Fibroblast of the aortic adventitia (primary cell): ENCODE measurements around the gene GPR17. TPM values are rescaled to one million over a fixed set of nuclear protein-coding genes. Genes with fewer than 3 reads are reported as not detected.

ENCODE experiments used
- DNase-seq: peaks from one replicate; pipeline ENCODE4 v3.0.0-alpha.2; 2010; ENCODE audit warnings: low read depth
- H3K4me3 ChIP-seq: 2 replicates; pipeline ENCODE4 v1.5.1; 2011; ENCODE audit warnings: low read depth, mild to moderate bottlenecking, control low read depth, low read length, moderate library complexity
- CTCF ChIP-seq: IDR thresholded peaks from 2 replicates; pipeline ENCODE4 v1.5.1; 2011; ENCODE audit warnings: mild to moderate bottlenecking, low read length, control low read depth, inconsistent platforms; ENCODE audit not compliant: insufficient read depth
- total RNA-seq: library from RNA; depleted of rRNA; stranded (reverse); fragments of >200 nt; gene quantifications from 2 replicates; pipeline ENCODE4 v1.2.3, GENCODE V29; 2012; ENCODE audit warnings: low replicate concordance

Gene GPR17
- total RNA-seq, 1 donor = not detected

- H3K4me3 ChIP-seq = no peak overlapping the region
- DNase-seq = peak; percentile 19
- TF ChIP-seq CTCF = no peak
These were observed 41.0 kb upstream of the GPR17 start for GRCh38 chr2:127604986-127605385.

GRCh38 chr2:127605691-127606263 is 40.2 kb upstream of the GPR17 start:
- H3K4me3 ChIP-seq = no peak overlapping the region
- no peak for TF ChIP-seq CTCF
- no peak for DNase-seq

GRCh38 chr2:127606625-127607398 is 39.1 kb upstream of the GPR17 start:
- TF ChIP-seq CTCF = no peak
- no peak overlapping the region for H3K4me3 ChIP-seq
- no peak for DNase-seq

GRCh38 chr2:127607399-127607908 is 38.5 kb upstream of the GPR17 start:
- DNase-seq = no peak
- no peak overlapping the region for H3K4me3 ChIP-seq
- TF ChIP-seq CTCF = no peak

GRCh38 chr2:127608061-127609030 is 37.6 kb upstream of the GPR17 start:
- no peak for DNase-seq
- no peak for TF ChIP-seq CTCF
- H3K4me3 ChIP-seq = no peak overlapping the region

- H3K4me3 ChIP-seq = no peak overlapping the region
- no peak for DNase-seq
- no peak for TF ChIP-seq CTCF
These were observed 36.8 kb upstream of the GPR17 start for GRCh38 chr2:127609031-127609751.
